ENCODE measurements around the gene KBTBD12. TPM values are rescaled to one million over a fixed set of nuclear protein-coding genes. Genes with fewer than 3 reads are reported as not detected.

KBTBD12 gene
- total RNA-seq, 2 donors from 2014 or later, result 3.2 to 4.1 TPM

- peak overlapping the region; percentile 56 to 70 for H3K9ac ChIP-seq (ENCODE audit: low read depth in 2 of 2, low read length in 2 of 2)
- H3K36me3 ChIP-seq, result no peaks in the 10 kb centered on the region
- peak overlapping the region; percentile 32 for H3K4me3 ChIP-seq
- no peaks in the 10 kb centered on the region for H3K9me3 ChIP-seq
- H3K4me1 ChIP-seq, result no peaks in the 10 kb centered on the region
- TF ChIP-seq, protein P1, sequence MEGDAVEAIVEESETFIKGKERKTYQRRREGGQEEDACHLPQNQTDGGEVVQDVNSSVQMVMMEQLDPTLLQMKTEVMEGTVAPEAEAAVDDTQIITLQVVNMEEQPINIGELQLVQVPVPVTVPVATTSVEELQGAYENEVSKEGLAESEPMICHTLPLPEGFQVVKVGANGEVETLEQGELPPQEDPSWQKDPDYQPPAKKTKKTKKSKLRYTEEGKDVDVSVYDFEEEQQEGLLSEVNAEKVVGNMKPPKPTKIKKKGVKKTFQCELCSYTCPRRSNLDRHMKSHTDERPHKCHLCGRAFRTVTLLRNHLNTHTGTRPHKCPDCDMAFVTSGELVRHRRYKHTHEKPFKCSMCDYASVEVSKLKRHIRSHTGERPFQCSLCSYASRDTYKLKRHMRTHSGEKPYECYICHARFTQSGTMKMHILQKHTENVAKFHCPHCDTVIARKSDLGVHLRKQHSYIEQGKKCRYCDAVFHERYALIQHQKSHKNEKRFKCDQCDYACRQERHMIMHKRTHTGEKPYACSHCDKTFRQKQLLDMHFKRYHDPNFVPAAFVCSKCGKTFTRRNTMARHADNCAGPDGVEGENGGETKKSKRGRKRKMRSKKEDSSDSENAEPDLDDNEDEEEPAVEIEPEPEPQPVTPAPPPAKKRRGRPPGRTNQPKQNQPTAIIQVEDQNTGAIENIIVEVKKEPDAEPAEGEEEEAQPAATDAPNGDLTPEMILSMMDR (IDR thresholded peaks at IDR 0.05), result no peak
- DNase-seq, result no peak
- peak overlapping the region; percentile 63 for H3K27ac ChIP-seq
- H3K27me3 ChIP-seq, result no peaks in the 10 kb centered on the region
- intact Hi-C loops (cut with DNase I), result no loop called here
Observed at GRCh38 chr3:127914584-127914983, 448 bp upstream of the KBTBD12 start.

DNA sequence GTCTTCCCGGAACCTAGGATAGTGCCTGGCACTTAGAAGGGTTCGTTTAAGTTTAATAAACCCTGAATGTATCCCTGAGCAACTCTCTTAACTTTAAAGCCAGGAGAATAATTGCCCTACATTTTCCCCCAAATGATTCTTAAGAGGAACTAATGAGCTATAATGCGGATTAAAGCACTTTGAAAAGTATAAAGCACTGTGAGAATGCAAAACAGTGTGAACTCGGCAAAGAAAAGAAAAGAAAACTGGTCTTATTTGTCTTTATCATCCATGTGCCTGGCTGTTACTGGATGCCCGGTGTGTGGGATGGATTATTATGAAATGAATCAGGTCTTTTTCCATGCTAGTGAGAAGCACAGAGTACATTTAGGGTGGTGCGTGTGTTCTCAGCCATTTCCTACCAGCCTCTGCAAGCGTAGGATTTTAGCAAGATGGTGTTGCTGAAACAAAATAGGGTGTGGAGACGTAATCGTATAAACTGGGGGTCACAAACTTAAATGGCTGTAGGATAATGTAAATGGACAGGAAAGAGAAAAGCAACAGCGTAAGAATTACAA lies 983 bp downstream of the KBTBD12 start:
- Histone ChIP-seq H3K4me1 (no peaks in the 10 kb centered on the region), H3K36me3 (no peaks in the 10 kb centered on the region), H3K27me3 (no peaks in the 10 kb centered on the region), H3K9me3 (no peaks in the 10 kb centered on the region), H3K27ac (peak overlapping the region; percentile 63), H3K4me3 (peak overlapping the region; percentile 32), H3K9ac (ENCODE audit: low read depth in 2 of 2, low read length in 2 of 2) (peak overlapping the region in 1 of 2 donors; percentile 70)
- intact Hi-C loops (cut with DNase I), result no loop called here
- no peak for DNase-seq
- TF ChIP-seq, protein P1 (IDR thresholded peaks at IDR 0.05), result no peak

- Histone ChIP-seq H3K27me3 (no peaks in the 10 kb centered on the region), H3K4me1 (no peaks in the 10 kb centered on the region), H3K36me3 (no peaks in the 10 kb centered on the region), H3K9me3 (no peaks in the 10 kb centered on the region), H3K4me3 (no peak overlapping the region), H3K9ac (ENCODE audit: low read depth in 2 of 2, low read length in 2 of 2) (no peak overlapping the region), H3K27ac (no peak overlapping the region)
- DNase-seq, result no peak
- intact Hi-C loops (cut with DNase I), result no loop called here
- TF ChIP-seq, protein P1 (IDR thresholded peaks at IDR 0.05), result no peak
Observed at GRCh38 chr3:127920738-127921137, 5.7 kb downstream of the KBTBD12 start.

DNA sequence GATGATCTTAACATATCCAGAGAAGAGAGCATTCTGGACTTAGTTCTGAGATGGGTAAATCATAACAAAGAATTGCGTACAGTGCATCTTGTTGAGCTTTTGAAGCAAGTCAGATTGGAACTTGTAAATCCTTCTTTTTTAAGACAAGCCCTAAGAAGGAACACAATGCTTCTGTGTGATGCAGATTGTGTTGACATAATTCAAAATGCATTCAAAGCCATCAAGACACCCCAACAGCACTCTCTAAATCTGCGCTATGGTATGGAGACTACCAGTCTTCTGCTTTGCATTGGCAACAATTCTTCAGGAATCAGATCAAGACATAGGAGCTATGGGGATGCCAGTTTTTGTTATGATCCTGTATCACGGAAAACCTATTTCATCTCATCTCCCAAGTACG lies 8.6 kb downstream of the KBTBD12 start:
- no peaks in the 10 kb centered on the region for H3K4me1 ChIP-seq
- H3K9ac ChIP-seq (ENCODE audit: low read depth in 2 of 2, low read length in 2 of 2), result no peak overlapping the region
- H3K9me3 ChIP-seq, result no peaks in the 10 kb centered on the region
- TF ChIP-seq, protein P1 (IDR thresholded peaks at IDR 0.05), result no peak
- H3K27ac ChIP-seq, result no peak overlapping the region
- intact Hi-C loops (cut with DNase I), result no loop called here
- H3K36me3 ChIP-seq, result no peaks in the 10 kb centered on the region
- no peak overlapping the region for H3K4me3 ChIP-seq
- H3K27me3 ChIP-seq, result no peaks in the 10 kb centered on the region
- no peak for DNase-seq

GRCh38 chr3:127925384-127925783 lies 10.4 kb downstream of the KBTBD12 start:
- Histone ChIP-seq H3K36me3 (no peaks in the 10 kb centered on the region), H3K9me3 (no peaks in the 10 kb centered on the region), H3K4me1 (no peaks in the 10 kb centered on the region), H3K9ac (ENCODE audit: low read depth in 2 of 2, low read length in 2 of 2) (no peak overlapping the region), H3K4me3 (no peak overlapping the region), H3K27ac (no peak overlapping the region), H3K27me3 (no peaks in the 10 kb centered on the region)
- TF ChIP-seq, protein P1 (IDR thresholded peaks at IDR 0.05), result no peak
- no peak for DNase-seq
- intact Hi-C loops (cut with DNase I), result no loop called here

Measured in colonic mucosa (tissue), 4 donors.